Upper lobe of left lung (tissue), 6 donors: ENCODE measurements around the gene ITIH2. TPM values are rescaled to one million over a fixed set of nuclear protein-coding genes. Genes with fewer than 3 reads are reported as not detected.

Source experiments
- ATAC-seq, 2 donors: fragments of 200-7000 bp; cut with Tn5 transposase; one replicate each; pipeline ENCODE4 v1.9.1; 2022; ENCODE audit warnings: mild to moderate bottlenecking in 2 of 2, moderate library complexity in 2 of 2; ENCODE audit not compliant: low FRiP score in 2 of 2
- DNase-seq, 2 donors: peaks; one replicate each; pipeline ENCODE4 v3.0.0-alpha.2; 2019 to 2020
- H3K27ac ChIP-seq, 4 donors: fragments of 200-600 bp; sonication (generic); one replicate each; pipeline ENCODE4 v1.5.1; 2016 to 2019
- H3K27me3 ChIP-seq, 4 donors: fragments of 200-600 bp; sonication (generic); one replicate each; pipeline ENCODE4 v1.5.1; 2017 to 2019
- H3K36me3 ChIP-seq, 4 donors: fragments of 200-600 bp; sonication (generic); one replicate each; pipeline ENCODE4 v1.5.1; 2016 to 2019
- H3K4me1 ChIP-seq, 4 donors: fragments of 200-600 bp; sonication (generic); one replicate each; pipeline ENCODE4 v1.5.1; 2018 to 2019
- H3K4me3 ChIP-seq, 4 donors: fragments of 200-600 bp; sonication (generic); one replicate each; pipeline ENCODE4 v1.5.1; 2017 to 2019; ENCODE audit warnings: mild to moderate bottlenecking in 2 of 4, moderate library complexity in 1 of 4
- H3K9me3 ChIP-seq, 4 donors: fragments of 200-600 bp; sonication (generic); one replicate each; pipeline ENCODE4 v1.5.1; 2018 to 2019
- EP300 ChIP-seq, 4 donors: sonication (generic); formaldehyde crosslinking; IDR thresholded peaks; one replicate each; pipeline ENCODE4 v1.5.1; 2017; ENCODE audit warnings: antibody characterized with exemption in 4 of 4, control low read depth in 2 of 4
- POLR2A ChIP-seq, 4 donors: fragments of 450-650 bp; IDR thresholded peaks; one replicate each; pipeline ENCODE4 v1.5.1; 2016 to 2017; ENCODE audit warnings: antibody characterized with exemption in 4 of 4, mild to moderate bottlenecking in 2 of 4
- POLR2AphosphoS5 ChIP-seq, 2 donors: sonication (generic); formaldehyde crosslinking; IDR thresholded peaks; one replicate each; pipeline ENCODE4 v1.5.1; 2017; ENCODE audit warnings: antibody characterized with exemption in 2 of 2
- WGBS, 2 donors: methylation state at CpG; one replicate each; pipeline ENCODE4 v1.1.5; 2017 to 2018; 5-methylcytosine and 5-hydroxymethylcytosine counted together
- total RNA-seq, 6 donors: library from RNA; depleted of rRNA in 4 of 6; stranded (reverse); fragments of >200 nt in 4 of 6; gene quantifications; one replicate each; pipeline versions ENCODE4 v1.1.0 to v1.2.1, GENCODE V29; 2016 to 2021
- TF ChIP-seq, protein P1 (sequence below), 6 experiments: fragments of 450-650 bp in 4 of 6; fragments of 200-600 bp in 2 of 6; sonication (generic) in 2 of 6; IDR thresholded peaks; one replicate each; pipeline ENCODE4 v1.5.1; 2016 to 2019; ENCODE audit warnings: antibody characterized with exemption in 6 of 6
- donor health status: DM: no; HTN: no; CAD: no; lungs with moderate emphysema.
- donor health status: DM: no; HTN: yes; CAD: no; lungs with severe emphysema.

ITIH2 gene
- total RNA-seq, 6 donors from 2014 or later = 0.61 to 1.5 (median 0.61) TPM; not detected in 3

DNA sequence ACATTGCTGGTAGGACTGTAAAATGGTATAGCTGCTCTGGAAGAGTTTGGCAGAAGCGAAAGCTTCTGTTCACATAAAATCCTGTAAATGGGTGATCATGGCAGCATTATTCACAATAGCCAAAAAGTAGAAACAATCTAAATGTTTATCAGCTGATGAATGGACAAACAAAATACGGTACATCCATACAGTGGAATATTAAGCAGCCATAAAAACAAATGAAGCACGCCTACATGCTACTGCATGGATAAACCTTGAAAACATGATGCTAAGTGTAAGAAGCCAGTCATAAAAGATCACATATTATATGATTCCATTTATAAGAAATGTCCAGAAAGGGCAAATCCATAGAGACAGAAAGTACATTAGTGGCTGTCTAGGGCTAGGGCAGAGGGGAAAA lies 52.0 kb downstream of the ITIH2 start:
- no peaks in the 10 kb centered on the region for H3K4me1 ChIP-seq
- no peak for DNase-seq
- no peaks in the 10 kb centered on the region for H3K9me3 ChIP-seq
- H3K27ac ChIP-seq = no peak overlapping the region
- no peaks in the 10 kb centered on the region for H3K27me3 ChIP-seq
- peaks cover 13 to 89% (median 40%) of the 10 kb centered on the region in 4 donors for H3K36me3 ChIP-seq
- TF ChIP-seq POLR2A (IDR thresholded peaks at IDR 0.05) (no peak), POLR2AphosphoS5 (IDR thresholded peaks at IDR 0.05) (no peak), EP300 (IDR thresholded peaks at IDR 0.05) (no peak)
- TF ChIP-seq, protein P1, sequence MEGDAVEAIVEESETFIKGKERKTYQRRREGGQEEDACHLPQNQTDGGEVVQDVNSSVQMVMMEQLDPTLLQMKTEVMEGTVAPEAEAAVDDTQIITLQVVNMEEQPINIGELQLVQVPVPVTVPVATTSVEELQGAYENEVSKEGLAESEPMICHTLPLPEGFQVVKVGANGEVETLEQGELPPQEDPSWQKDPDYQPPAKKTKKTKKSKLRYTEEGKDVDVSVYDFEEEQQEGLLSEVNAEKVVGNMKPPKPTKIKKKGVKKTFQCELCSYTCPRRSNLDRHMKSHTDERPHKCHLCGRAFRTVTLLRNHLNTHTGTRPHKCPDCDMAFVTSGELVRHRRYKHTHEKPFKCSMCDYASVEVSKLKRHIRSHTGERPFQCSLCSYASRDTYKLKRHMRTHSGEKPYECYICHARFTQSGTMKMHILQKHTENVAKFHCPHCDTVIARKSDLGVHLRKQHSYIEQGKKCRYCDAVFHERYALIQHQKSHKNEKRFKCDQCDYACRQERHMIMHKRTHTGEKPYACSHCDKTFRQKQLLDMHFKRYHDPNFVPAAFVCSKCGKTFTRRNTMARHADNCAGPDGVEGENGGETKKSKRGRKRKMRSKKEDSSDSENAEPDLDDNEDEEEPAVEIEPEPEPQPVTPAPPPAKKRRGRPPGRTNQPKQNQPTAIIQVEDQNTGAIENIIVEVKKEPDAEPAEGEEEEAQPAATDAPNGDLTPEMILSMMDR (IDR thresholded peaks at IDR 0.05) = no peak
- no peak for ATAC-seq
- 76 to 99% methylated on average over 3 of the region's 3 CpGs for WGBS, 2 donors
- no peak overlapping the region for H3K4me3 ChIP-seq

DNA sequence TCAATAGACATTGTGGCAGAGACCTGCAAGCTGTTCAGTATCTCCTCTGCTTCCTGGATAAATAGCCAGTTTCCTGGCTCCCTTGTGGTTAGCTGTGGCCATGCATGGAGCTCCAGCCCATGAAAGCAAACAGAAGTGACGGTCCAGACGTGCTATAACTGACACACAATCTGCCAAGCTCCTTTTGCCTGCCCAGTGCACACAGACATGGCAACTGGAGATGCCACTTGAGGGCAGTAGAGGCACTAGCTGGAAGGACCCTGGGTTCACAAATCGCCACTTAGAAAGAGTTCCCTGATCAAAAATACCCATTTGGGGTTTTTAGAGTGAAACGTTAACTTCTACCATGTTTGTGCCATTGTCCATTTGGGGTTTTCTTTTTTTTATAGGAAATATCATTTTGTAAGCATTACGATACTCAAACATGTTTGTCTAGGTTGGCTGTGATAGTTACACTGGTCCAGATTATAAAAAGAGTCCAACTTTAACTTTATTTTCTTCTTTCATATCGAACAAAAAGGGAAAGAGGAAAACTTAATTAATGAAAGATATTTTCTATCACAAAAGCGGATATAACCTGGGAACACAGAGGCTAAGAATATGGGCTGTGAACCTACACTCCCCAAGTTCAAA lies 53.4 kb downstream of the ITIH2 start:
- Histone ChIP-seq H3K9me3 (no peaks in the 10 kb centered on the region), H3K4me3 (no peak overlapping the region), H3K27me3 (no peaks in the 10 kb centered on the region), H3K27ac (no peak overlapping the region), H3K4me1 (no peaks in the 10 kb centered on the region), H3K36me3 (peaks cover 17 to 97% (median 51%) of the 10 kb centered on the region in 4 donors)
- DNase-seq (no peak), ATAC-seq (no peak)
- no peak for TF ChIP-seq POLR2AphosphoS5 (IDR thresholded peaks at IDR 0.05)
- TF ChIP-seq POLR2A (IDR thresholded peaks at IDR 0.05) = no peak
- TF ChIP-seq EP300 (IDR thresholded peaks at IDR 0.05) = no peak
- TF ChIP-seq, protein P1 (IDR thresholded peaks at IDR 0.05) = no peak
- 63 to 70% methylated on average over 7 of the region's 7 CpGs for WGBS, 2 donors

DNA sequence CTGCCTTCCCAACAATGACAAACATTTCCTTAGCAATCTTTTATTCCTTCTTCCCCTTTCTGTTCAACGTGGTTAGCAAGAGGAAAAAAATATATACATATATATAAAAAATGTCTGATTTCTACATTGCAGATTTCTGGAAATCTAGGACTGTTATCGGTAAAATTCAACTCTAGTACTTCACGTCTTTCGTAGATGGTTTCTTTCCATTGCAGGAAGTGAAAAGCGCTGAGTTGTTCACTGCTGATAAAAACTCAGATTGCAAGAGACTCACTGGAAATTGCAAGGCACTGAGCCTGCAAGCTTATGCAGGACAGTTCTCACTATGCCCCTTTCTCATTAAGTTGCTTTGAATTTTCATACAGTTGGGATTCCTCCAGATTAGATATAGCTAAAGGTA lies 60.8 kb downstream of the ITIH2 start:
- no peak for TF ChIP-seq EP300 (IDR thresholded peaks at IDR 0.05)
- TF ChIP-seq POLR2AphosphoS5 (IDR thresholded peaks at IDR 0.05) = no peak
- TF ChIP-seq, protein P1 (IDR thresholded peaks at IDR 0.05) = no peak
- no peak for TF ChIP-seq POLR2A (IDR thresholded peaks at IDR 0.05)
- Histone ChIP-seq H3K27me3 (no peaks in the 10 kb centered on the region), H3K4me3 (no peak overlapping the region), H3K27ac (no peak overlapping the region), H3K4me1 (no peaks in the 10 kb centered on the region), H3K9me3 (no peaks in the 10 kb centered on the region), H3K36me3 (peaks cover 24 to 100% (median 70%) of the 10 kb centered on the region in 4 donors)
- ATAC-seq (no peak), DNase-seq (no peak)
- 47 to 58% methylated on average over 5 of the region's 5 CpGs for WGBS, 2 donors

DNA sequence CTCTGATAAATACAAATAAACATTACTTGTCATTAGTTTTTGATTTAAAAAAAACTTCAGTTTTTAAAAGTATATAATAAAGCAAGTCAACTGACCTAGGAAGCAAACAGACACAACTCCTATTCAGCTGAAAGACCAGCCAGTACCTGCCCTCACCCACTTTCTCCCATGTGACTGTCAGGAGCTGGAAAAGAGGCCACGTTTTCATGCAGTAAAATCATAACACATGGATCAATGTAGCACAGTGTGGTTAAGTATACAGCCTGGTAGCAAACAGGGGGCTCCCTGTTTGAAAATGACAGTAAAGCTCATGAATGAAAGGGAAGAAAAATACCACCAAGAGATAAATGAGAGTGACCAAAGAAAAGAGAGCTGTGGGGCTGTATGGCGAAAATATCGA lies 63.1 kb downstream of the ITIH2 start:
- WGBS, 2 donors = 90 to 92% methylated on average over 3 of the region's 3 CpGs
- no peaks in the 10 kb centered on the region for H3K27me3 ChIP-seq
- ATAC-seq = no peak
- H3K4me3 ChIP-seq = no peak overlapping the region
- no peak overlapping the region for H3K27ac ChIP-seq
- DNase-seq = no peak
- no peaks in the 10 kb centered on the region for H3K9me3 ChIP-seq
- no peaks in the 10 kb centered on the region for H3K4me1 ChIP-seq
- TF ChIP-seq, protein P1 (IDR thresholded peaks at IDR 0.05) = no peak
- TF ChIP-seq POLR2AphosphoS5 (IDR thresholded peaks at IDR 0.05) (no peak), EP300 (IDR thresholded peaks at IDR 0.05) (no peak), POLR2A (IDR thresholded peaks at IDR 0.05) (no peak)
- H3K36me3 ChIP-seq = peaks cover 26 to 98% (median 61%) of the 10 kb centered on the region in 4 donors

DNA sequence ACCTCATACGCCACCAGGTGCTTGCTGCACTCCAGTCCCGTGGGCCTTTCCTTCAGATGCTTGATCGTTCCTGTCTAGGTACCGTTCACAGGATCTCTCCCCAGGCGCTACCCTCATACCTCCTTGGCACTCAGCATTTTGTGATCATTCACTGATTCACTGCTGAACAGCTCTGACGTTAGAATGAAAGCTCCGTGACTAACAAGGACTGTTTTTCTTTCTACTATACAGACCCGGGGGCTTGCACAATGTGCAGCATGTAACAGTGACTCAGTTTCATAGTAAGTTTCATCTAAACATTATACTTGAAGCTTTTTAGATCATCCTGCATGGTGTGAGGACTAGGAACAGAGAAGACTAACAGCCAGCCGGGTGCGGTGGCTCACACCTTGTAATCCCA lies 64.1 kb downstream of the ITIH2 start:
- Histone ChIP-seq H3K27ac (no peak overlapping the region), H3K4me1 (no peaks in the 10 kb centered on the region), H3K9me3 (no peaks in the 10 kb centered on the region), H3K27me3 (no peaks in the 10 kb centered on the region), H3K36me3 (peaks cover 19 to 98% (median 51%) of the 10 kb centered on the region in 4 donors), H3K4me3 (no peak overlapping the region)
- no peak for TF ChIP-seq EP300 (IDR thresholded peaks at IDR 0.05)
- TF ChIP-seq POLR2AphosphoS5 (IDR thresholded peaks at IDR 0.05) = no peak
- TF ChIP-seq, protein P1 (IDR thresholded peaks at IDR 0.05) = no peak
- no peak for TF ChIP-seq POLR2A (IDR thresholded peaks at IDR 0.05)
- WGBS, 2 donors = 91 to 98% methylated on average over 10 of the region's 10 CpGs
- DNase-seq (no peak), ATAC-seq (no peak)
